Vagina (tissue), 2 donors: ENCODE results near the gene RDH8. TPM values are rescaled to one million over a fixed set of nuclear protein-coding genes. Genes with fewer than 3 reads are reported as not detected.

Experiments used
- DNase-seq, 2 donors: peaks; one replicate each; pipeline ENCODE4 v3.0.0-alpha.2; 2017; ENCODE audit errors: extremely low spot score in 2 of 2
- H3K27ac ChIP-seq: fragments of 200-600 bp; sonication (generic); one replicate; pipeline ENCODE4 v1.5.1; 2019
- H3K27me3 ChIP-seq: fragments of 200-600 bp; sonication (generic); one replicate; pipeline ENCODE4 v1.5.1; 2019
- H3K36me3 ChIP-seq, 2 donors: fragments of 200-600 bp; sonication (generic); one replicate each; pipeline ENCODE4 v1.5.1; 2017 to 2019
- H3K4me1 ChIP-seq: fragments of 200-600 bp; sonication (generic); one replicate; pipeline ENCODE4 v1.5.1; 2019
- H3K4me3 ChIP-seq, 2 donors: fragments of 200-600 bp; sonication (generic); 1 replicate in 1 of 2; 2 replicates in 1 of 2; pipeline ENCODE4 v1.5.1; 2016 to 2019
- H3K9me3 ChIP-seq: fragments of 200-600 bp; sonication (generic); one replicate; pipeline ENCODE4 v1.5.1; 2019
- CTCF ChIP-seq, 3 experiments: fragments of 450-650 bp in 2 of 3; fragments of 200-600 bp in 1 of 3; sonication (generic) in 1 of 3; IDR thresholded peaks; one replicate each; pipeline ENCODE4 v1.5.1; 2017 to 2019; ENCODE audit warnings: antibody characterized with exemption in 3 of 3, mild to moderate bottlenecking in 2 of 3, moderate library complexity in 2 of 3
- POLR2A ChIP-seq, 2 donors: fragments of 450-650 bp; IDR thresholded peaks; one replicate each; pipeline ENCODE4 v1.6.1; 2017; ENCODE audit warnings: antibody characterized with exemption in 2 of 2, mild to moderate bottlenecking in 2 of 2, moderate library complexity in 2 of 2
- POLR2AphosphoS5 ChIP-seq, 2 donors: sonication (generic); formaldehyde crosslinking; IDR thresholded peaks; one replicate each; pipeline ENCODE4 v1.9.0; 2017; ENCODE audit warnings: antibody characterized with exemption in 2 of 2, mild to moderate bottlenecking in 2 of 2, low read depth in 1 of 2; ENCODE audit not compliant: insufficient read depth in 1 of 2
- intact Hi-C: fragments of 100-400 bp; cut with DNase I; formaldehyde crosslinking; loops from one replicate; pipeline ENCODE4 v1.15.1; 2023
- total RNA-seq: library from RNA; depleted of rRNA; stranded (reverse); fragments of >200 nt; gene quantifications from one replicate; pipeline ENCODE4 v1.2.3, GENCODE V29; 2016

Gene RDH8
- total RNA-seq, 1 donor from 2014 or later, result not detected

GRCh38 chr19:10033614-10034013, 20.3 kb downstream of the RDH8 start:
- DNase-seq, result no peak
- TF ChIP-seq CTCF (IDR thresholded peaks at IDR 0.05), result no peak
- TF ChIP-seq POLR2AphosphoS5 (IDR thresholded peaks at IDR 0.05; ENCODE audit: insufficient read depth in 1 of 2, low read depth in 1 of 2), result no peak
- no peak for TF ChIP-seq POLR2A (IDR thresholded peaks at IDR 0.05)
- Histone ChIP-seq H3K4me3 (no peak overlapping the region), H3K27me3 (no peaks in the 10 kb centered on the region), H3K36me3 (no peaks in the 10 kb centered on the region), H3K27ac (no peak overlapping the region), H3K9me3 (no peaks in the 10 kb centered on the region), H3K4me1 (no peaks in the 10 kb centered on the region)
- intact Hi-C loops, result no loop called here

- Histone ChIP-seq H3K4me3 (no peak overlapping the region), H3K4me1 (no peaks in the 10 kb centered on the region), H3K9me3 (peaks cover 6% of the 10 kb centered on the region), H3K27ac (no peak overlapping the region), H3K27me3 (no peaks in the 10 kb centered on the region), H3K36me3 (no peaks in the 10 kb centered on the region)
- intact Hi-C loops, result no loop called here
- DNase-seq, result no peak
- no peak for TF ChIP-seq CTCF (IDR thresholded peaks at IDR 0.05)
Measured at GRCh38 chr19:10036601-10037071, 23.4 kb downstream of the RDH8 start.

- Histone ChIP-seq H3K4me1 (no peaks in the 10 kb centered on the region), H3K27me3 (no peaks in the 10 kb centered on the region), H3K27ac (no peak overlapping the region), H3K4me3 (no peak overlapping the region), H3K36me3 (no peaks in the 10 kb centered on the region), H3K9me3 (peaks cover 9% of the 10 kb centered on the region)
- intact Hi-C loops, result no loop called here
- no peak for TF ChIP-seq CTCF (IDR thresholded peaks at IDR 0.05)
- no peak for TF ChIP-seq POLR2A (IDR thresholded peaks at IDR 0.05)
- TF ChIP-seq POLR2AphosphoS5 (IDR thresholded peaks at IDR 0.05; ENCODE audit: insufficient read depth in 1 of 2, low read depth in 1 of 2), result no peak
- no peak for DNase-seq
Measured at GRCh38 chr19:10037367-10037766, 24.1 kb downstream of the RDH8 start.

- Histone ChIP-seq H3K27ac (no peak overlapping the region), H3K9me3 (peaks cover 13% of the 10 kb centered on the region), H3K36me3 (no peaks in the 10 kb centered on the region), H3K4me3 (no peak overlapping the region), H3K27me3 (no peaks in the 10 kb centered on the region), H3K4me1 (no peaks in the 10 kb centered on the region)
- DNase-seq, result no peak
- intact Hi-C loops, result no loop called here
- TF ChIP-seq CTCF (IDR thresholded peaks at IDR 0.05) (no peak), POLR2A (IDR thresholded peaks at IDR 0.05) (no peak), POLR2AphosphoS5 (IDR thresholded peaks at IDR 0.05; ENCODE audit: insufficient read depth in 1 of 2, low read depth in 1 of 2) (no peak)
Measured at GRCh38 chr19:10037809-10038208, 24.5 kb downstream of the RDH8 start.

- H3K4me3 ChIP-seq, result no peak overlapping the region
- no peaks in the 10 kb centered on the region for H3K4me1 ChIP-seq
- no peak for DNase-seq
- H3K27me3 ChIP-seq, result no peaks in the 10 kb centered on the region
- H3K9me3 ChIP-seq, result peaks cover 30% of the 10 kb centered on the region
- TF ChIP-seq POLR2AphosphoS5 (IDR thresholded peaks at IDR 0.05; ENCODE audit: insufficient read depth in 1 of 2, low read depth in 1 of 2), result no peak
- no peak for TF ChIP-seq POLR2A (IDR thresholded peaks at IDR 0.05)
- no peak for TF ChIP-seq CTCF (IDR thresholded peaks at IDR 0.05)
- no peak overlapping the region for H3K27ac ChIP-seq
- intact Hi-C loops, result no loop called here
- no peaks in the 10 kb centered on the region for H3K36me3 ChIP-seq
Measured at GRCh38 chr19:10043286-10043927, 30.1 kb downstream of the RDH8 start.
